Testis (tissue), 3 donors: ENCODE results near the gene KRT6B. TPM values are rescaled to one million over a fixed set of nuclear protein-coding genes. Genes with fewer than 3 reads are reported as not detected.
A peak's percentile ranks its signal among the peaks of the same experiment; 100 is the strongest.

Experiments
- DNase-seq: peaks from one replicate; pipeline ENCODE4 v3.0.0-alpha.2; 2019
- H3K27ac ChIP-seq, 2 donors: fragments of 200-600 bp; sonication (generic); one replicate each; pipeline ENCODE4 v1.5.1; 2019
- H3K27me3 ChIP-seq: fragments of 200-600 bp; sonication (generic); one replicate; pipeline ENCODE4 v1.5.1; 2019
- H3K36me3 ChIP-seq: fragments of 200-600 bp; sonication (generic); one replicate; pipeline ENCODE4 v1.5.1; 2017; ENCODE audit warnings: low read depth; ENCODE audit errors: missing control alignments
- H3K4me1 ChIP-seq: fragments of 200-600 bp; sonication (generic); one replicate; pipeline ENCODE4 v1.5.1; 2019
- H3K4me3 ChIP-seq, 2 donors: fragments of 200-600 bp; sonication (generic); one replicate each; pipeline ENCODE4 v1.5.1; 2017 to 2019
- H3K9me3 ChIP-seq: fragments of 200-600 bp; sonication (generic); one replicate; pipeline ENCODE4 v1.5.1; 2017
- CTCF ChIP-seq, 3 experiments: fragments of 450-650 bp in 2 of 3; fragments of 200-600 bp in 1 of 3; sonication (generic) in 1 of 3; IDR thresholded peaks; one replicate each; pipeline ENCODE4 v1.5.1; 2016 to 2019; ENCODE audit warnings: antibody characterized with exemption in 3 of 3, mild to moderate bottlenecking in 2 of 3, moderate library complexity in 1 of 3
- POLR2A ChIP-seq: fragments of 450-650 bp; IDR thresholded peaks from one replicate; pipeline ENCODE4 v1.6.1; 2017; ENCODE audit warnings: antibody characterized with exemption, mild to moderate bottlenecking, moderate library complexity
- WGBS, 2 donors: methylation state at CpG; one replicate each; pipeline ENCODE4 v1.1.5; 2018; 5-methylcytosine and 5-hydroxymethylcytosine counted together
- intact Hi-C: fragments of 100-400 bp; cut with DNase I; formaldehyde crosslinking; loops from one replicate; pipeline ENCODE4 v1.15.1; 2023; ENCODE audit warnings: low total_unique reads
- polyA plus RNA-seq: library from polyadenylated mRNA; stranded (reverse); fragments of 350-450 nt; fragmentation: Illumina TruSeq; extraction: RNeasy Lipid Tissue Mini Kit (QIAGEN cat#74804); gene quantifications from one replicate; pipeline ENCODE4 v1.2.3, GENCODE V29; 2014; ENCODE audit warnings: low read depth, low replicate concordance; ENCODE audit not compliant: insufficient read depth
- total RNA-seq, 2 donors: library from RNA; depleted of rRNA; stranded (reverse); fragments of >200 nt; gene quantifications; one replicate each; pipeline ENCODE4 v1.2.3, GENCODE V29; 2016

Gene KRT6B
- total and polyA plus RNA-seq, 3 donors from 2014 or later = 0.19 TPM; not detected in 2

- Histone ChIP-seq H3K36me3 (no peaks in the 10 kb centered on the region), H3K4me1 (no peaks in the 10 kb centered on the region), H3K4me3 (no peak overlapping the region), H3K27ac (no peak overlapping the region), H3K27me3 (no peaks in the 10 kb centered on the region), H3K9me3 (no peaks in the 10 kb centered on the region)
- no peak for TF ChIP-seq CTCF (IDR thresholded peaks at IDR 0.05)
- TF ChIP-seq POLR2A = no peak
- intact Hi-C loops = no loop called here
- WGBS, 2 donors = 90 to 93% methylated on average over 3 of the region's 3 CpGs
- no peak for DNase-seq
Observed at GRCh38 chr12:52443966-52444365, 8.0 kb downstream of the KRT6B start.

GRCh38 chr12:52442600-52443061 lies 9.3 kb downstream of the KRT6B start:
- Histone ChIP-seq H3K27ac (no peak overlapping the region), H3K9me3 (no peaks in the 10 kb centered on the region), H3K27me3 (no peaks in the 10 kb centered on the region), H3K4me1 (no peaks in the 10 kb centered on the region), H3K36me3 (no peaks in the 10 kb centered on the region), H3K4me3 (no peak overlapping the region)
- DNase-seq = peak; percentile 34
- TF ChIP-seq CTCF (IDR thresholded peaks at IDR 0.05) = no peak
- no peak for TF ChIP-seq POLR2A
- 34 to 36% methylated on average over 6 of the region's 6 CpGs for WGBS, 2 donors
- intact Hi-C loops = no loop called here

DNA sequence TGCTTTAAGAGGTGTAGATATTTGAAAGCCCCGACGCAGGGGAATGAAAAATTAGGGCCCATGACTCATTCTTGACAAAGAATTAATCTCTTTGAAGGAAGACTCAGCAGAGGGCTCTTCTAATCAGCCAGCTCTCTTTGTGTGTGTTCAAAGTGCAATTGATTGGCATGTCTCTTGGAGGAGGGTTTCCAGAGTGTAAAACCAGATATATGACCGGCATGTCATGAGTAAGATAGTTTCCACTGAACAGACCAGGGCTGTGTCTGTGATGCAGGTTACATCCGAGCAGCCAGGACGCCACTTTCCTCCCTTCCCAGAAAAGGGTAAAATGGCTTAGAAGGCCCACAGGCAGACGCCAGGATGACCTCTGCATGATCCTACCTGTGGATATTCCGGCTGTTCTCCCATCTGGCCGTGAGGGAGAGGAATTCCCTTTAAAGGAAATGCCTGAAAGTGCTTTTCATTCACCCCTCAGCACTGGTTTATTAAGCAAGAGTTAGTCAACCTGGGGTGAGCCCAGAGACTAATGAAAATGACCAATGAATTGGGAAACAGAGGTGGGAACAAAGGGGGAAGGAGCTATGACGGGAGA lies 10.5 kb downstream of the KRT6B start:
- no peak for DNase-seq
- Histone ChIP-seq H3K27ac (no peak overlapping the region), H3K9me3 (no peaks in the 10 kb centered on the region), H3K27me3 (no peaks in the 10 kb centered on the region), H3K4me1 (no peaks in the 10 kb centered on the region), H3K4me3 (no peak overlapping the region), H3K36me3 (no peaks in the 10 kb centered on the region)
- no peak for TF ChIP-seq POLR2A
- intact Hi-C loops = no loop called here
- 71 to 82% methylated on average over 9 of the region's 9 CpGs for WGBS, 2 donors

DNA sequence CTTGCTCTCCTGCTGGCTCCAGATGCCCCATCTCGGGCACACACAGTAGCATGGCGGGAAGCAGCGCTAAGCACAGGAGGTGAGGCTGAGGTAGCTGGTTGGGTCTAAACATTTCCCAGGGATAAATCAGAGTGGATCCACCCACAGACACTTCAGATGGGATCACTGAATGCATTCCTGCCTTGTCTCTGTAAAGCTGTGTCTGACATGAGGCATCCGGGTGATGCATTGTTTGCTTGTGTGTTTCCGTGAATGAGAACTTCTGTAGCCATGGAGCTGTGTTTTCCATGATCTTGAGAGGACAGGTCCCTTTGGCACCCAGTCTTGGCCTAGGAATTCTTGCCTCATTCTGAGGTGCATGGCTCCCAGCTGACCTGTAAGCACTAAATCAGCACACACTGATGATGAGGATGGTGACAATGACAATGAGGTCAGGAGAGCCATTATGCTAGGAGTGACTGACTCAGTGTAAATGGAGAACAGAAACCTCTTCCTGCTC lies 11.1 kb downstream of the KRT6B start:
- no peak for DNase-seq
- intact Hi-C loops = no loop called here
- 96 to 99% methylated on average over 5 of the region's 5 CpGs for WGBS, 2 donors
- TF ChIP-seq CTCF (IDR thresholded peaks at IDR 0.05) (no peak), POLR2A (no peak)
- no peaks in the 10 kb centered on the region for H3K4me1 ChIP-seq
- no peaks in the 10 kb centered on the region for H3K9me3 ChIP-seq
- no peak overlapping the region for H3K27ac ChIP-seq
- no peak overlapping the region for H3K4me3 ChIP-seq
- H3K36me3 ChIP-seq = no peaks in the 10 kb centered on the region
- H3K27me3 ChIP-seq = no peaks in the 10 kb centered on the region

DNA sequence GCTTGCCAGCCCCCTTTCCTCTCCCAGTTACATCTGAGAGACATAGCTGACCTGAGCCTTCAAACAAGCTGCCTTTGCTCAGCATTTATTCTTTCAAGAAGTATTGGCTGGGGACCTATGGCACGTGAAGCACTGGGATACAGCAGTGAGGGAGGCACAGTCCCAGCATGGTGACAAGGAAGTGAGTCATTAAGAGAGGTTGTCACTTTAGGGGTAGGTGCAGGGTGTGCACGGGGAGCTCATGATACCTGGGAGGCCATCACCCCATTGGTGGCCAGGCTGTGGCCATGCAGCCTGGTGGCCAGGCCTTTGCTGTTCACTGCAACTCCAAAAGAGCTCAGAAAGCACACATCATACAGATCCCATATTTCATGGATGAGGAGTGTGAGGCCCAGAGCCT lies 12.1 kb downstream of the KRT6B start:
- no peaks in the 10 kb centered on the region for H3K4me1 ChIP-seq
- no peaks in the 10 kb centered on the region for H3K36me3 ChIP-seq
- intact Hi-C loops = no loop called here
- H3K27ac ChIP-seq = no peak overlapping the region
- H3K27me3 ChIP-seq = no peaks in the 10 kb centered on the region
- no peak for DNase-seq
- no peak overlapping the region for H3K4me3 ChIP-seq
- 79 to 86% methylated on average over 2 of the region's 2 CpGs for WGBS, 2 donors
- no peaks in the 10 kb centered on the region for H3K9me3 ChIP-seq
- no peak for TF ChIP-seq CTCF (IDR thresholded peaks at IDR 0.05)
- TF ChIP-seq POLR2A = no peak
